HepG2 (cell line): ENCODE results near the gene FRMD6.

ENCODE experiments used
- FOXM1 ChIP-seq: sonication (generic); formaldehyde crosslinking; IDR thresholded peaks from 2 replicates; pipeline ENCODE4 v1.5.0; 2020; ENCODE audit warnings: missing genetic modification reagents
- POLR2A ChIP-seq, 2 experiments: IDR thresholded peaks; 2 replicates each; pipeline ENCODE4 v1.6.1; 2011; ENCODE audit warnings: low read depth in 2 of 2, low read length in 2 of 2, mild to moderate bottlenecking in 1 of 2, moderate library complexity in 1 of 2; ENCODE audit not compliant: insufficient read depth in 1 of 2
- RARA ChIP-seq: IDR thresholded peaks from 2 replicates; pipeline ENCODE4 v1.6.1; 2016; ENCODE audit warnings: missing genetic modification reagents, missing compliant biosample characterization
- RNF2 ChIP-seq: fragments of 450-650 bp; conservative IDR thresholded peaks from 2 replicates; pipeline ENCODE4 v1.6.1; 2016; ENCODE audit warnings: low read depth
- TBX2 ChIP-seq: sonication (generic); formaldehyde crosslinking; IDR thresholded peaks from 2 replicates; pipeline ENCODE4 v1.5.0; 2020; ENCODE audit warnings: missing genetic modification reagents, mild to moderate bottlenecking, borderline replicate concordance
- XBP1 ChIP-seq: sonication (generic); formaldehyde crosslinking; IDR thresholded peaks from 2 replicates; pipeline ENCODE4 v1.5.0; 2020; ENCODE audit warnings: missing genetic modification reagents
- ZFX ChIP-seq: sonication (generic); formaldehyde crosslinking; IDR thresholded peaks from 2 replicates; pipeline ENCODE4 v1.4.0; 2020; ENCODE audit warnings: mild to moderate bottlenecking, low read depth, missing genetic modification reagents, moderate library complexity
- ZNF292 ChIP-seq: sonication (generic); formaldehyde crosslinking; IDR thresholded peaks from 2 replicates; pipeline ENCODE4 v1.8.1; 2022; ENCODE audit warnings: mild to moderate bottlenecking, low read depth, missing genetic modification reagents, borderline replicate concordance
- TF ChIP-seq, protein P1 (sequence below): sonication (generic); formaldehyde crosslinking; IDR thresholded peaks from 2 replicates; pipeline ENCODE4 v1.4.0; 2020; ENCODE audit warnings: missing genetic modification reagents
- TF ChIP-seq, protein P2 (sequence below): sonication (generic); formaldehyde crosslinking; IDR thresholded peaks from 2 replicates; pipeline ENCODE4 v1.4.0; 2020; ENCODE audit warnings: missing genetic modification reagents

DNA sequence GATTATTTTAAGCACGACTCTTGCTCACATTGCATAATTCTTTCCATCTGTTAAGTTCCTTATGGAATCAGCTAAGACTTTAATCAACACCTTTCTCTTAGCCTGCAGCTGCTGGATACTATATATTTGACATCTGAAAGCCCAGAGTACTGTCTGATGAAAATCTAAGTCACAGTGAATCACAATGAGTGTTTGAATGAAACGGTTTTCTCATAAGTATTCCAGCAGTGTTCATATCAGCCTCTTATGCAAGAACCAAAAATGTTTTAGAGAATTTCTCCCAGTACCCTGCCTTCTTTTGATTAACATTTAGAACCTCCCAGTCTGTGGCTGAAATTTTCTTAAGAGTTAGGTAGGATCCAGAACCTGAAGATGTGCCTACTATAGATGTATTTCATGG is 55.6 kb downstream of the FRMD6 start:
- TF ChIP-seq RARA (CRISPR knock-in tag) (no peak), POLR2A (IDR thresholded peaks at IDR 0.05; ENCODE audit: insufficient read depth in 1 of 2, low read depth in 2 of 2, low read length in 2 of 2) (no peak), RNF2 (no peak), ZFX (CRISPR knock-in tag) (no peak), TBX2 (CRISPR knock-in tag) (no peak), FOXM1 (no peak), ZNF292 (CRISPR knock-in tag) (no peak), XBP1 (no peak)
- TF ChIP-seq, protein P1, sequence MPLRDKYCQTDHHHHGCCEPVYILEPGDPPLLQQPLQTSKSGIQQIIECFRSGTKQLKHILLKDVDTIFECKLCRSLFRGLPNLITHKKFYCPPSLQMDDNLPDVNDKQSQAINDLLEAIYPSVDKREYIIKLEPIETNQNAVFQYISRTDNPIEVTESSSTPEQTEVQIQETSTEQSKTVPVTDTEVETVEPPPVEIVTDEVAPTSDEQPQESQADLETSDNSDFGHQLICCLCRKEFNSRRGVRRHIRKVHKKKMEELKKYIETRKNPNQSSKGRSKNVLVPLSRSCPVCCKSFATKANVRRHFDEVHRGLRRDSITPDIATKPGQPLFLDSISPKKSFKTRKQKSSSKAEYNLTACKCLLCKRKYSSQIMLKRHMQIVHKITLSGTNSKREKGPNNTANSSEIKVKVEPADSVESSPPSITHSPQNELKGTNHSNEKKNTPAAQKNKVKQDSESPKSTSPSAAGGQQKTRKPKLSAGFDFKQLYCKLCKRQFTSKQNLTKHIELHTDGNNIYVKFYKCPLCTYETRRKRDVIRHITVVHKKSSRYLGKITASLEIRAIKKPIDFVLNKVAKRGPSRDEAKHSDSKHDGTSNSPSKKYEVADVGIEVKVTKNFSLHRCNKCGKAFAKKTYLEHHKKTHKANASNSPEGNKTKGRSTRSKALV (CRISPR knock-in tag): no peak
- TF ChIP-seq, protein P2, sequence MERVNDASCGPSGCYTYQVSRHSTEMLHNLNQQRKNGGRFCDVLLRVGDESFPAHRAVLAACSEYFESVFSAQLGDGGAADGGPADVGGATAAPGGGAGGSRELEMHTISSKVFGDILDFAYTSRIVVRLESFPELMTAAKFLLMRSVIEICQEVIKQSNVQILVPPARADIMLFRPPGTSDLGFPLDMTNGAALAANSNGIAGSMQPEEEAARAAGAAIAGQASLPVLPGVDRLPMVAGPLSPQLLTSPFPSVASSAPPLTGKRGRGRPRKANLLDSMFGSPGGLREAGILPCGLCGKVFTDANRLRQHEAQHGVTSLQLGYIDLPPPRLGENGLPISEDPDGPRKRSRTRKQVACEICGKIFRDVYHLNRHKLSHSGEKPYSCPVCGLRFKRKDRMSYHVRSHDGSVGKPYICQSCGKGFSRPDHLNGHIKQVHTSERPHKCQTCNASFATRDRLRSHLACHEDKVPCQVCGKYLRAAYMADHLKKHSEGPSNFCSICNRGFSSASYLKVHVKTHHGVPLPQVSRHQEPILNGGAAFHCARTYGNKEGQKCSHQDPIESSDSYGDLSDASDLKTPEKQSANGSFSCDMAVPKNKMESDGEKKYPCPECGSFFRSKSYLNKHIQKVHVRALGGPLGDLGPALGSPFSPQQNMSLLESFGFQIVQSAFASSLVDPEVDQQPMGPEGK (CRISPR knock-in tag): no peak
